WTC11 (cell line): ENCODE data around the gene MSL1. TPM values are rescaled to one million over a fixed set of nuclear protein-coding genes. Genes with fewer than 3 reads are reported as not detected.

Experiments used
- ATAC-seq: fragments of 200-7000 bp; cut with Tn5 transposase; 2 replicates; pipeline ENCODE4 v1.10.0; 2021; ENCODE audit warnings: mild to moderate bottlenecking, moderate library complexity
- CTCF ChIA-PET: fragments of 300-600 bp; sonication (Branson Sonifier 250); formaldehyde crosslinking; loops from one replicate; lab custom pipeline; 2021; ENCODE audit warnings: antibody characterized with exemption; lab: Charles Lee
- POLR2A ChIA-PET: fragments of 350-600 bp; sonication (Branson Sonifier 250); formaldehyde crosslinking; loops from one replicate; lab custom pipeline; 2021; ENCODE audit warnings: antibody characterized with exemption; lab: Charles Lee
- DNase-seq: peaks from one replicate; pipeline ENCODE4 v3.0.0; 2021; ENCODE audit warnings: low spot score
- H3K27ac Mint-ChIP-seq: 2 replicates; pipeline ENCODE4 v1.8.0; 2021; ENCODE audit warnings: mixed read lengths
- H3K27me3 Mint-ChIP-seq: 2 replicates; pipeline ENCODE4 v1.8.0; 2021; ENCODE audit warnings: low read depth, mild to moderate bottlenecking, moderate library complexity, mixed read lengths
- H3K36me3 Mint-ChIP-seq: 2 replicates; pipeline ENCODE4 v1.8.0; 2021; ENCODE audit warnings: mixed read lengths
- H3K4me1 Mint-ChIP-seq: 2 replicates; pipeline ENCODE4 v1.8.0; 2022; ENCODE audit warnings: mixed read lengths
- H3K4me3 Mint-ChIP-seq: 2 replicates; pipeline ENCODE4 v1.8.0; 2021; ENCODE audit warnings: mild to moderate bottlenecking, moderate library complexity, mixed read lengths
- H3K9me3 Mint-ChIP-seq: 2 replicates; pipeline ENCODE4 v1.8.0; 2021; ENCODE audit warnings: mixed read lengths
- ARID4B ChIP-seq: sonication (generic); formaldehyde crosslinking; IDR thresholded peaks from 2 replicates; pipeline ENCODE4 v1.8.0; 2023; ENCODE audit warnings: missing genetic modification reagents, mild to moderate bottlenecking, borderline replicate concordance
- CDX4 ChIP-seq: fragments of 250-450 bp; sonication (Bioruptor Pico); IDR thresholded peaks from 2 replicates; pipeline ENCODE4 v1.9.0; 2021; ENCODE audit warnings: moderate library complexity, mild to moderate bottlenecking, inconsistent platforms, borderline replicate concordance
- CREB1 ChIP-seq: sonication (generic); formaldehyde crosslinking; IDR thresholded peaks from 2 replicates; pipeline ENCODE4 v1.8.0; 2023; ENCODE audit warnings: mild to moderate bottlenecking, missing genetic modification reagents
- CREM ChIP-seq: sonication (generic); formaldehyde crosslinking; IDR thresholded peaks from 2 replicates; pipeline ENCODE4 v1.8.1; 2022; ENCODE audit warnings: mild to moderate bottlenecking, missing genetic modification reagents, moderate library complexity
- ESRRA ChIP-seq: sonication (generic); formaldehyde crosslinking; IDR thresholded peaks from 2 replicates; pipeline ENCODE4 v1.8.1; 2022; ENCODE audit warnings: mild to moderate bottlenecking, missing genetic modification reagents, borderline replicate concordance
- FOXP4 ChIP-seq: sonication (generic); formaldehyde crosslinking; IDR thresholded peaks from 2 replicates; pipeline ENCODE4 v1.8.0; 2022; ENCODE audit warnings: mild to moderate bottlenecking, missing genetic modification reagents
- JUN ChIP-seq: sonication (generic); formaldehyde crosslinking; IDR thresholded peaks from 2 replicates; pipeline ENCODE4 v1.8.0; 2023; ENCODE audit warnings: mild to moderate bottlenecking, missing genetic modification reagents
- MAX ChIP-seq: sonication (generic); formaldehyde crosslinking; IDR thresholded peaks from 2 replicates; pipeline ENCODE4 v1.8.0; 2022; ENCODE audit warnings: mild to moderate bottlenecking, missing genetic modification reagents
- NFE2L1 ChIP-seq: sonication (generic); formaldehyde crosslinking; IDR thresholded peaks from 2 replicates; pipeline ENCODE4 v1.8.1; 2023; ENCODE audit warnings: missing genetic modification reagents
- NFYB ChIP-seq: sonication (generic); formaldehyde crosslinking; conservative IDR thresholded peaks from 2 replicates; pipeline ENCODE4 v1.8.0; 2022; ENCODE audit warnings: low read depth, missing genetic modification reagents
- PRDM15 ChIP-seq: sonication (generic); formaldehyde crosslinking; IDR thresholded peaks from 2 replicates; pipeline ENCODE4 v1.8.0; 2022; ENCODE audit warnings: missing genetic modification reagents
- RORB ChIP-seq: fragments of 250-450 bp; sonication (Bioruptor Pico); IDR thresholded peaks from 2 replicates; pipeline ENCODE4 v1.9.0; 2021; ENCODE audit warnings: mild to moderate bottlenecking
- TCF7 ChIP-seq: sonication (generic); formaldehyde crosslinking; IDR thresholded peaks from 2 replicates; pipeline ENCODE4 v1.8.0; 2022; ENCODE audit warnings: mild to moderate bottlenecking, low read depth, missing genetic modification reagents, moderate library complexity
- ZNF121 ChIP-seq: sonication (generic); formaldehyde crosslinking; IDR thresholded peaks from 2 replicates; pipeline ENCODE4 v1.8.0; 2023; ENCODE audit warnings: missing genetic modification reagents
- ZNF138 ChIP-seq: sonication (generic); formaldehyde crosslinking; conservative IDR thresholded peaks from 2 replicates; pipeline ENCODE4 v1.8.1; 2022; ENCODE audit warnings: mild to moderate bottlenecking, moderate library complexity, missing genetic modification reagents
- ZNF232 ChIP-seq: sonication (generic); formaldehyde crosslinking; IDR thresholded peaks from 2 replicates; pipeline ENCODE4 v1.8.0; 2022; ENCODE audit warnings: mild to moderate bottlenecking, missing genetic modification reagents
- ZNF281 ChIP-seq: sonication (generic); formaldehyde crosslinking; IDR thresholded peaks from 2 replicates; pipeline ENCODE4 v1.8.0; 2023; ENCODE audit warnings: mild to moderate bottlenecking, missing genetic modification reagents
- total RNA-seq: library from RNA; stranded (reverse); gene quantifications from 3 replicates; pipeline ENCODE4 v1.2.3, GENCODE V29; 2021

Gene MSL1
- total RNA-seq, 1 experiment from 2014 or later: 78.1 TPM

GRCh38 chr17:40094874-40095273 lies 26.9 kb upstream of the MSL1 start (continued):
- TF ChIP-seq PRDM15 (CRISPR knock-in tag) (no peak), ARID4B (no peak), CDX4 (CRISPR knock-in tag) (no peak), TCF7 (CRISPR knock-in tag) (no peak), CREB1 (no peak)

- Mint-ChIP-seq H3K4me1 (peaks cover 35% of the 10 kb centered on the region), H3K4me3 (no peak overlapping the region), H3K27ac (no peak overlapping the region), H3K27me3 (peaks cover 22% of the 10 kb centered on the region), H3K9me3 (no peaks in the 10 kb centered on the region), H3K36me3 (peaks cover 29% of the 10 kb centered on the region)
- no peak for DNase-seq
- ChIA-PET POLR2A (no interaction called here), CTCF (interaction anchor here (0.8 to 3.0 kb wide), 2 partner anchors 9 to 17 kb away, joined by 3 to 11 read pairs; no protein-coding TSS in a partner anchor)
- ATAC-seq: no peak
- no peak for TF ChIP-seq NFE2L1 (CRISPR knock-in tag)
- TF ChIP-seq MAX: no peak
- TF ChIP-seq ESRRA (CRISPR knock-in tag): no peak
- TF ChIP-seq CDX4 (CRISPR knock-in tag): no peak
- TF ChIP-seq ZNF138: no peak
- no peak for TF ChIP-seq ZNF121
- TF ChIP-seq CREM (CRISPR knock-in tag): no peak
- TF ChIP-seq ZNF281: no peak
- no peak for TF ChIP-seq ZNF232
- no peak for TF ChIP-seq RORB
- no peak for TF ChIP-seq JUN (CRISPR knock-in tag)
- TF ChIP-seq NFYB (CRISPR knock-in tag): no peak
- TF ChIP-seq FOXP4 (CRISPR knock-in tag): no peak
Measured at GRCh38 chr17:40095351-40095943, 26.3 kb upstream of the MSL1 start.
